ENCODE data around the gene PTGDS. TPM values are rescaled to one million over a fixed set of nuclear protein-coding genes. Genes with fewer than 3 reads are reported as not detected.

The PTGDS gene
- total and polyA plus RNA-seq, 2 donors from 2014 or later = 236 to 709 TPM

DNA sequence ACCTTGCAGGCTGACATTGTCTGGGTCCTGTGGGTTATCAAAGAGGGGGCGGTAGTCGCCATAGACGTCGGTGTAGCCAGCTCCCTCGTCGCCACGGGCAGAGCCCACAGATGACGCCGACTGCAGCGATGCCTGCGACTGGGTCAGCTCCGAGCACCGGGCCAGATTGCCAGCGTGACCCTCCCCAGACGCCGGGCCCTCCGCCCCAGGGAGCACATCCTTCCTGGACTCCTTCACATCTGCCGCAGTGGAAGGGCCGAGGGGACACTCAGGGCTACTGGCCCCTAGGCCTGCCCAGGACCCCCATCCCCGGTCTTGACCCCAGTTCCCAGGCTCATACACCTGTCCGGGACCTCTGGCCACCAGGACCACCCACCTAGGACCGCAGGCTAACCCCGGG is 36.9 kb downstream of the PTGDS start:
- Histone ChIP-seq H3K36me3 (ENCODE audit: control insufficient read depth in 2 of 3, insufficient read depth in 3 of 3, low read length in 3 of 3) (peaks cover 0 to 8% (median 0%) of the 10 kb centered on the region in 3 donors), H3K4me3 (ENCODE audit: low read length in 3 of 3) (no peak overlapping the region), H3K4me1 (ENCODE audit: control insufficient read depth in 2 of 3, insufficient read depth in 2 of 3, low read depth in 1 of 3, low read length in 3 of 3) (no peaks in the 10 kb centered on the region), H3K9me3 (ENCODE audit: control insufficient read depth in 2 of 3, insufficient read depth in 1 of 3, low read length in 3 of 3) (no peaks in the 10 kb centered on the region), H3K27ac (ENCODE audit: low read depth in 2 of 2, low read length in 2 of 2) (no peak overlapping the region), H3K27me3 (ENCODE audit: control insufficient read depth, insufficient read depth, low read length) (no peaks in the 10 kb centered on the region), H3K9ac (ENCODE audit: low read length in 3 of 3) (no peak overlapping the region)
- FAIRE-seq (no peak), DNase-seq (no peak)
- intact Hi-C loops (cut with DNase I) = no loop called here
- TF ChIP-seq, protein P1, sequence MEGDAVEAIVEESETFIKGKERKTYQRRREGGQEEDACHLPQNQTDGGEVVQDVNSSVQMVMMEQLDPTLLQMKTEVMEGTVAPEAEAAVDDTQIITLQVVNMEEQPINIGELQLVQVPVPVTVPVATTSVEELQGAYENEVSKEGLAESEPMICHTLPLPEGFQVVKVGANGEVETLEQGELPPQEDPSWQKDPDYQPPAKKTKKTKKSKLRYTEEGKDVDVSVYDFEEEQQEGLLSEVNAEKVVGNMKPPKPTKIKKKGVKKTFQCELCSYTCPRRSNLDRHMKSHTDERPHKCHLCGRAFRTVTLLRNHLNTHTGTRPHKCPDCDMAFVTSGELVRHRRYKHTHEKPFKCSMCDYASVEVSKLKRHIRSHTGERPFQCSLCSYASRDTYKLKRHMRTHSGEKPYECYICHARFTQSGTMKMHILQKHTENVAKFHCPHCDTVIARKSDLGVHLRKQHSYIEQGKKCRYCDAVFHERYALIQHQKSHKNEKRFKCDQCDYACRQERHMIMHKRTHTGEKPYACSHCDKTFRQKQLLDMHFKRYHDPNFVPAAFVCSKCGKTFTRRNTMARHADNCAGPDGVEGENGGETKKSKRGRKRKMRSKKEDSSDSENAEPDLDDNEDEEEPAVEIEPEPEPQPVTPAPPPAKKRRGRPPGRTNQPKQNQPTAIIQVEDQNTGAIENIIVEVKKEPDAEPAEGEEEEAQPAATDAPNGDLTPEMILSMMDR (IDR thresholded peaks at IDR 0.05; ENCODE audit: borderline replicate concordance, extremely low read depth, insufficient read depth) = no peak

DNA sequence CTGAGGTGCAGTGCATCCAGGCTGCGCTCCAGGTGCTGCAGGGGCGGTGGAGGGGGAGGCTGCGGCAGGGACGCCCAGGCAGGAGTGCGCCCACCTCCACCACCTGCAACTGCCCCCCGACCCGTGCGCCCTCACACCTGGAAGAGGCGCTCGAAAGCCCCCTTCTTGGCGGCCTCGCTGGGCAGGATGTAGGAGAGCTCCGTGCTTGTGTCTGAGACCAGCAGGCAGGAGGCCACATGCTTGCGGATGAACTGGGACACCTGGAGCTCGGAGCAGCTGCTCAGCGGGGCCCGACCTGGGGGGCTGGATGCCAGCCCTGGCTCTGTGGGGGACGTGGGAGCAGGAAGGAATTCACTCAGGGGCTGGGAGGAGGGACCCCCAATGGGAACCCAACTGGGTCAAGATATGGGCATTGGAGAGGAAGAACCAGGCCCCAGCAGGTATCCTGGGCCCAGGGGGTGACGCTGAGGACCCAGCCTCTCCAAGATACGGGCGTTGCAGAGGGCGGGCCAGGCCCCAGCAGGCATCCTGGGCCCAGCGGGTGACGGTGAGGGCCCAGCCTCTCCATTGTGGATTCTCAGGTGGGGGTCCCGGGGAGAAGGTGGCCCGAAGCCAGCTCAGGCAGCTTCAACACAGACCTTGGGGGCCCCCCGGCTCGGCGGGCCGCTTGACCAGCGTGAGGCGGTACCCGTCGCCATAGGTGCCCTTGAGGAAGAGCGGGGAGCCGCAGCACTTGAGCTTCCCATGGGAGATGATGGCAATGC is 37.7 kb downstream of the PTGDS start:
- no peaks in the 10 kb centered on the region for H3K4me1 ChIP-seq (ENCODE audit: control insufficient read depth in 2 of 3, insufficient read depth in 2 of 3, low read depth in 1 of 3, low read length in 3 of 3)
- H3K27ac ChIP-seq (ENCODE audit: low read depth in 2 of 2, low read length in 2 of 2) = no peak overlapping the region
- H3K9ac ChIP-seq (ENCODE audit: low read length in 3 of 3) = no peak overlapping the region
- TF ChIP-seq, protein P1 (IDR thresholded peaks at IDR 0.05; ENCODE audit: borderline replicate concordance, extremely low read depth, insufficient read depth) = no peak
- H3K36me3 ChIP-seq (ENCODE audit: control insufficient read depth in 2 of 3, insufficient read depth in 3 of 3, low read length in 3 of 3) = peaks cover 0 to 8% (median 0%) of the 10 kb centered on the region in 3 donors
- no peaks in the 10 kb centered on the region for H3K9me3 ChIP-seq (ENCODE audit: control insufficient read depth in 2 of 3, insufficient read depth in 1 of 3, low read length in 3 of 3)
- intact Hi-C loops (cut with DNase I) = no loop called here
- no peaks in the 10 kb centered on the region for H3K27me3 ChIP-seq (ENCODE audit: control insufficient read depth, insufficient read depth, low read length)
- H3K4me3 ChIP-seq (ENCODE audit: low read length in 3 of 3) = no peak overlapping the region
- DNase-seq = no peak
- FAIRE-seq = no peak

DNA sequence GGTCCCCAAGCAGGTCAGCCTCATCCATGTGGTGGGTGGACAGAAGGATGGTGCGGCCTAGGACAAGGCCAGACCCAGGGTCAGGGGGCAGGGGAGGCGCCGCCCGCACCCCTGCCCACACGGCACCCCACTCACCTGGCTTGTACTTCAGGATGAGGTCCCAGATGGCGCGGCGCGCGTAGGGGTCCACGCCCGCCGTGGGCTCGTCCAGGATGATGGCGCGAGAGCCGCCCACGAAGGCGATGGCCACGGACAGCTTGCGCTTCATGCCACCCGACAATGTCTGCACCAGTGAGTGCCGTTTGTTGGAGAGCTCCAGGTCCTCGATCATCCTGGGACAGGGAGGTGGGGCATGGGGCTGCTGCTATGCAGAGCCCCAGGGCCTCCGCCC is 38.2 kb downstream of the PTGDS start:
- peaks cover 0 to 8% (median 0%) of the 10 kb centered on the region in 3 donors for H3K36me3 ChIP-seq (ENCODE audit: control insufficient read depth in 2 of 3, insufficient read depth in 3 of 3, low read length in 3 of 3)
- H3K9ac ChIP-seq (ENCODE audit: low read length in 3 of 3) = no peak overlapping the region

More for the DNA sequence above, 38.2 kb downstream of the PTGDS start:
- H3K4me3 ChIP-seq (ENCODE audit: low read length in 3 of 3) = no peak overlapping the region
- intact Hi-C loops (cut with DNase I) = no loop called here
- no peaks in the 10 kb centered on the region for H3K4me1 ChIP-seq (ENCODE audit: control insufficient read depth in 2 of 3, insufficient read depth in 2 of 3, low read depth in 1 of 3, low read length in 3 of 3)
- no peaks in the 10 kb centered on the region for H3K9me3 ChIP-seq (ENCODE audit: control insufficient read depth in 2 of 3, insufficient read depth in 1 of 3, low read length in 3 of 3)
- no peak overlapping the region for H3K27ac ChIP-seq (ENCODE audit: low read depth in 2 of 2, low read length in 2 of 2)
- FAIRE-seq (no peak), DNase-seq (no peak)
- TF ChIP-seq, protein P1 (IDR thresholded peaks at IDR 0.05; ENCODE audit: borderline replicate concordance, extremely low read depth, insufficient read depth) = no peak
- no peaks in the 10 kb centered on the region for H3K27me3 ChIP-seq (ENCODE audit: control insufficient read depth, insufficient read depth, low read length)

Data from kidney (tissue), 14 donors.